H1 (cell line): ENCODE data around the gene TRPV6. TPM values are rescaled to one million over a fixed set of nuclear protein-coding genes. Genes with fewer than 3 reads are reported as not detected.

Experiments
- CTCF ChIA-PET: fragments of 300-600 bp; sonication (Branson Sonifier 250); formaldehyde crosslinking; loops from one replicate; lab custom pipeline; 2021; ENCODE audit not compliant: partially characterized antibody; lab: Charles Lee
- POLR2A ChIA-PET: fragments of 300-600 bp; sonication (Branson Sonifier 250); formaldehyde crosslinking; loops from one replicate; lab custom pipeline; 2021; ENCODE audit warnings: inconsistent platforms; ENCODE audit not compliant: partially characterized antibody; lab: Charles Lee
- DNase-seq, 2 experiments: peaks; one replicate each; pipeline versions ENCODE4 v3.0.0 to v3.0.0-alpha.2; 2010 to 2022; ENCODE audit warnings: low spot score in 2 of 2, low read depth in 1 of 2, mixed read lengths in 1 of 2
- FAIRE-seq: peaks from 2 replicates; lab custom pipeline; 2011; peaks lifted over from hg19 to GRCh38; lab: Jason Lieb, UNC
- H2AFZ ChIP-seq: 2 replicates; pipeline ENCODE4 v1.8.1; 2012; ENCODE audit warnings: low read length, inconsistent platforms
- H2AK5ac ChIP-seq: 2 replicates; pipeline ENCODE4 v1.6.1; 2013; ENCODE audit warnings: low read depth, low read length
- H2BK120ac ChIP-seq: replicated peaks from 2 replicates; pipeline ENCODE3; 2013; ENCODE audit warnings: low read depth, low read length, inconsistent platforms
- H2BK12ac ChIP-seq: 2 replicates; pipeline ENCODE4 v1.6.1; 2013; ENCODE audit warnings: low read depth, low read length
- H2BK15ac ChIP-seq: 2 replicates; pipeline ENCODE4 v1.6.1; 2013; ENCODE audit warnings: low read length
- H2BK20ac ChIP-seq: 2 replicates; pipeline ENCODE4 v1.6.1; 2013; ENCODE audit warnings: low read length
- H2BK5ac ChIP-seq: 2 replicates; pipeline ENCODE4 v1.6.1; 2013; ENCODE audit warnings: low read depth, low read length
- H3K14ac ChIP-seq: 2 replicates; pipeline ENCODE4 v1.6.1; 2013; ENCODE audit warnings: inconsistent platforms; ENCODE audit not compliant: insufficient read length
- H3K18ac ChIP-seq: 2 replicates; pipeline ENCODE4 v1.6.1; 2013; ENCODE audit warnings: low read length; ENCODE audit errors: extremely low read depth
- H3K23ac ChIP-seq: 2 replicates; pipeline ENCODE4 v1.6.1; 2013; ENCODE audit warnings: inconsistent platforms; ENCODE audit not compliant: insufficient read length
- H3K23me2 ChIP-seq: 2 replicates; pipeline ENCODE4 v1.6.1; 2013; ENCODE audit warnings: low read depth, low read length
- H3K27ac ChIP-seq: 2 replicates; pipeline ENCODE4 v1.6.1; 2011; ENCODE audit warnings: low read depth, low read length, inconsistent platforms
- H3K27me3 ChIP-seq, 4 experiments: replicated peaks in 1 of 4; 1 replicate in 1 of 4; 2 replicates in 3 of 4; pipeline versions ENCODE4 v1.6.1 to v1.8.1; 2011 to 2013; ENCODE audit warnings: low read length in 3 of 4, mild to moderate bottlenecking in 3 of 4, inconsistent platforms in 2 of 4, mixed read lengths in 2 of 4, moderate library complexity in 1 of 4; ENCODE audit not compliant: control insufficient read depth in 3 of 4, insufficient read depth in 3 of 4; ENCODE audit errors: extremely low read depth in 1 of 4
- H3K36me3 ChIP-seq, 4 experiments: 2 replicates each; pipeline versions ENCODE4 v1.6.1 to v1.8.1; 2011 to 2013; ENCODE audit warnings: mild to moderate bottlenecking in 4 of 4, low read length in 3 of 4, moderate library complexity in 2 of 4, control low read depth in 1 of 4, inconsistent platforms in 1 of 4; ENCODE audit not compliant: insufficient read depth in 4 of 4, control insufficient read depth in 2 of 4
- H3K4ac ChIP-seq: replicated peaks from 2 replicates; pipeline ENCODE3; 2013; ENCODE audit warnings: low read length, low read depth, mixed read lengths, inconsistent platforms; ENCODE audit not compliant: insufficient read length
- H3K4me1 ChIP-seq, 4 experiments: replicated peaks in 1 of 4; 1 replicate in 1 of 4; 2 replicates in 3 of 4; pipeline versions ENCODE4 v1.6.1 to v1.8.1; 2011 to 2013; ENCODE audit warnings: low read length in 3 of 4, inconsistent platforms in 2 of 4, mixed read lengths in 1 of 4; ENCODE audit not compliant: insufficient read depth in 4 of 4, control insufficient read depth in 3 of 4
- H3K4me2 ChIP-seq, 2 experiments: 2 replicates each; pipeline versions ENCODE4 v1.6.1 to v1.8.1; 2011 to 2013; ENCODE audit warnings: low read depth in 2 of 2, low read length in 2 of 2, control low read depth in 1 of 2, inconsistent platforms in 1 of 2, mild to moderate bottlenecking in 1 of 2; ENCODE audit not compliant: insufficient read depth in 1 of 2
- H3K4me3 ChIP-seq, 4 experiments: fragments of 200-600, 300-600 bp in 1 of 4; sonication (generic), shearing (Covaris generic), sonication (Bioruptor Twin) in 1 of 4; 2 replicates each; pipeline versions ENCODE4 v1.5.1 to v1.8.1; 2011 to 2016; ENCODE audit warnings: low read length in 4 of 4, low read depth in 3 of 4, control low read depth in 2 of 4, inconsistent platforms in 2 of 4, mild to moderate bottlenecking in 2 of 4, mixed read lengths in 1 of 4, moderate library complexity in 1 of 4; ENCODE audit not compliant: insufficient read depth in 2 of 4; ENCODE audit errors: extremely low read depth in 1 of 4
- H3K56ac ChIP-seq: replicated peaks from 2 replicates; pipeline ENCODE3; 2013; ENCODE audit warnings: low read depth, mild to moderate bottlenecking, mixed read lengths, low read length, inconsistent platforms; ENCODE audit not compliant: insufficient read length
- H3K79me1 ChIP-seq: 2 replicates; pipeline ENCODE4 v1.6.1; 2013; ENCODE audit warnings: low read depth, low read length, control low read depth
- H3K79me2 ChIP-seq, 2 experiments: 2 replicates each; pipeline versions ENCODE4 v1.6.1 to v1.8.1; 2012 to 2013; ENCODE audit warnings: low read length in 2 of 2, mild to moderate bottlenecking in 2 of 2, inconsistent platforms in 1 of 2; ENCODE audit not compliant: insufficient read depth in 2 of 2, control insufficient read depth in 1 of 2
- H3K9ac ChIP-seq, 4 experiments: replicated peaks in 1 of 4; 1 replicate in 1 of 4; 2 replicates in 3 of 4; pipeline versions ENCODE4 v1.6.1 to v1.8.1; 2011 to 2013; ENCODE audit warnings: low read depth in 3 of 4, low read length in 3 of 4, control low read depth in 2 of 4, mild to moderate bottlenecking in 2 of 4, moderate library complexity in 2 of 4, inconsistent platforms in 1 of 4; ENCODE audit errors: extremely low read depth in 1 of 4
- H3K9me3 ChIP-seq, 2 experiments: 2 replicates each; pipeline versions ENCODE4 v1.6.1 to v1.8.1; 2012 to 2013; ENCODE audit warnings: mild to moderate bottlenecking in 2 of 2, moderate library complexity in 2 of 2, control low read depth in 1 of 2, inconsistent platforms in 1 of 2, low read depth in 1 of 2, low read length in 1 of 2, mixed read lengths in 1 of 2; ENCODE audit not compliant: insufficient read depth in 2 of 2
- H4K20me1 ChIP-seq, 2 experiments: replicated peaks in 1 of 2; 2 replicates each; pipeline versions ENCODE3 to v1.8.1; 2011 to 2013; ENCODE audit warnings: inconsistent platforms in 2 of 2, low read length in 2 of 2, mild to moderate bottlenecking in 1 of 2; ENCODE audit not compliant: insufficient read depth in 2 of 2, control insufficient read depth in 1 of 2
- H4K5ac ChIP-seq: 2 replicates; pipeline ENCODE4 v1.6.1; 2013; ENCODE audit warnings: low read length, low read depth, mixed read lengths, inconsistent platforms; ENCODE audit not compliant: insufficient read length
- H4K8ac ChIP-seq: 2 replicates; pipeline ENCODE4 v1.8.0; 2013; ENCODE audit warnings: mild to moderate bottlenecking, moderate library complexity, low read length, inconsistent platforms; ENCODE audit not compliant: insufficient read depth; ENCODE audit errors: extremely low read depth
- H4K91ac ChIP-seq: replicated peaks from 2 replicates; pipeline ENCODE3; 2013; ENCODE audit warnings: low read length, mixed read lengths, inconsistent platforms; ENCODE audit not compliant: insufficient read length
- CBX8 ChIP-seq: fragments of 300-800, 300-1000 bp; sonication (generic); IDR thresholded peaks from 2 replicates; pipeline ENCODE4 v1.7.1; 2016; ENCODE audit warnings: low read depth, low read length, borderline replicate concordance
- CHD2 ChIP-seq: IDR thresholded peaks from 2 replicates; pipeline ENCODE4 v1.6.1; 2012; ENCODE audit warnings: low read length, improper control_type of control experiment
- CTCF ChIP-seq, 3 experiments: IDR thresholded peaks; 1 replicate in 2 of 3; 2 replicates in 1 of 3; pipeline versions ENCODE4 v1.5.1 to v1.6.1; 2011; ENCODE audit warnings: low read length in 3 of 3, mild to moderate bottlenecking in 3 of 3, inconsistent platforms in 2 of 3, low read depth in 1 of 3, moderate library complexity in 1 of 3; ENCODE audit not compliant: insufficient read depth in 1 of 3; ENCODE audit errors: control extremely low read depth in 1 of 3
- EP300 ChIP-seq, 2 experiments: IDR thresholded peaks; 1 replicate in 1 of 2; 2 replicates in 1 of 2; pipeline ENCODE4 v1.6.1; 2011 to 2012; ENCODE audit warnings: low read depth in 2 of 2, low read length in 2 of 2, mild to moderate bottlenecking in 2 of 2, borderline replicate concordance in 1 of 2, inconsistent platforms in 1 of 2, moderate library complexity in 1 of 2
- GTF2F1 ChIP-seq: IDR thresholded peaks from 2 replicates; pipeline ENCODE4 v1.6.1; 2012; ENCODE audit warnings: low read depth, low read length, improper control_type of control experiment, borderline replicate concordance
- KDM1A ChIP-seq: fragments of 200-600, 300-600 bp; sonication (generic); IDR thresholded peaks from 2 replicates; pipeline ENCODE4 v1.7.1; 2016; ENCODE audit warnings: mild to moderate bottlenecking, low read length, borderline replicate concordance
- MAFK ChIP-seq: IDR thresholded peaks from 2 replicates; pipeline ENCODE4 v1.6.1; 2012; ENCODE audit warnings: low read depth, mild to moderate bottlenecking, improper control_type of control experiment, low read length
- NRF1 ChIP-seq: IDR thresholded peaks from 2 replicates; pipeline ENCODE4 v1.6.1; 2011; ENCODE audit warnings: mild to moderate bottlenecking, low read depth, low read length, improper control_type of control experiment
- RAD21 ChIP-seq, 2 experiments: IDR thresholded peaks in 1 of 2; conservative IDR thresholded peaks in 1 of 2; 2 replicates each; pipeline ENCODE4 v1.6.1; 2011; ENCODE audit warnings: low read depth in 2 of 2, low read length in 2 of 2, improper control_type of control experiment in 1 of 2, inconsistent platforms in 1 of 2, mild to moderate bottlenecking in 1 of 2, moderate library complexity in 1 of 2
- WGBS, 2 experiments: shearing (Covaris generic) in 1 of 2; methylation state at CpG; one replicate each; pipeline versions ENCODE4 v1.1.6 to v1.1.7; 2013 to 2015; ENCODE audit warnings: low lambda C conversion rate in 2 of 2, mixed read lengths in 2 of 2, inconsistent platforms in 1 of 2, low coverage in 1 of 2, missing lambda C conversion rate in 1 of 2; ENCODE audit not compliant: insufficient replicate concordance in 2 of 2, insufficient coverage in 1 of 2, insufficient read length in 1 of 2; ENCODE audit errors: extremely low coverage in 1 of 2, missing lambda C conversion rate in 1 of 2; 5-methylcytosine and 5-hydroxymethylcytosine counted together
- polyA plus RNA-seq, 7 experiments: library from polyadenylated mRNA; depleted of rRNA in 3 of 7; stranded (reverse) in 5 of 7; unstranded in 2 of 7; fragments of >200 nt in 5 of 7; fragments of 200-250 nt in 2 of 7; gene quantifications; 1 replicate in 5 of 7; 2 replicates in 1 of 7; 4 replicates in 1 of 7; pipeline versions ENCODE4 v1.2.1 to v1.2.3, GENCODE V29; 2011 to 2013; ENCODE audit warnings: missing spikeins in 2 of 7, mixed read lengths in 2 of 7
- total RNA-seq: library from RNA; stranded (reverse); fragmentation: NEBNext Ultra II Directional; extraction: Animal tissue kit (Norgen Biotek cat#: 25700); gene quantifications from 2 replicates; pipeline ENCODE4 v1.2.1, GENCODE V29; 2021

TRPV6 gene
- total and polyA plus RNA-seq, 2 of the 8 experiments (the other 6 are each of a cell fraction or from before 2014, with no cell fraction given), result 0.52 to 1.1 TPM

DNA sequence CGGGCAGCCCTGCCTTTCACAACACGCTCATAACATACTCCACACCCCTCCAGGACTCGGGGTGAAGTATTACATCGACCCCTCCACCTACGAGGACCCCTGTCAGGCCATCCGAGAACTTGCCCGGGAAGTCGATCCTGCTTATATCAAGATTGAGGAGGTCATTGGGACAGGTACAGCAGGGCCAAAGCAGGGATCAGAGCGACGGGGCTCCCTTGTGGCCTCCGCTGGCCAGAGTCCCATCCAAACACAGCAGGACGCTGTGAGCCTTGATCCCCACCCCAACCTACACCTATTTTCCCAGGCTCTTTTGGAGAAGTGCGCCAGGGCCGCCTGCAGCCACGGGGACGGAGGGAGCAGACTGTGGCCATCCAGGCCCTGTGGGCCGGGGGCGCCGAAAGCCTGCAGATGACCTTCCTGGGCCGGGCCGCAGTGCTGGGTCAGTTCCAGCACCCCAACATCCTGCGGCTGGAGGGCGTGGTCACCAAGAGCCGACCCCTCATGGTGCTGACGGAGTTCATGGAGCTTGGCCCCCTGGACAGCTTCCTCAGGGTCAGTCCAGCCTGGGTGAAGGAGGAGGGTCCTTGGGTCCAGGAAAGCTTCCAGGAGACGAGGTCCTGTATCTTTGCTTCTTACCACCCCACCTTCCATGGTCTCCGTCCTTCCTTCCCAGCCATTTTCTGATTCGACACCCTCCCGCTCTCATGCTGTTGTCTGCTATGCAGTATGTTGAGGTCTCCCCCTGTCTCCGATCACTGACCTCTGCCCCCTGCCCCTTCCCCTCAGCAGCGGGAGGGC lies 17.2 kb downstream of the TRPV6 start:
- 86% methylated on average over 26 of the region's 31 CpGs; no CpG with 5 or more reads in 1 of the 2 experiments for WGBS, 2 experiments
- H4K5ac ChIP-seq, result no peak overlapping the region
- no peak overlapping the region for H3K4me2 ChIP-seq
- H2BK120ac ChIP-seq, result no peak overlapping the region
- 0 out of 2 replicates have a peak overlapping the region, but pooled peaks have one; percentile 35 for H2BK5ac ChIP-seq
- H3K4ac ChIP-seq, result no peak overlapping the region
- no peak overlapping the region for H3K23ac ChIP-seq
- no peak overlapping the region for H4K8ac ChIP-seq
- ChIA-PET POLR2A (no interaction called here), CTCF (interaction anchor here (0.5 to 13.9 kb wide), 14 partner anchors 9 to 482 kb away, joined by 3 to 107 read pairs (median 3); partner anchors contain the start of gene EPHB6)
- H3K9ac ChIP-seq, result no peak overlapping the region
- H3K56ac ChIP-seq, result no peak overlapping the region
- H3K36me3 ChIP-seq, result no peaks in the 10 kb centered on the region
- FAIRE-seq, result no peak
- no peaks in the 10 kb centered on the region for H4K20me1 ChIP-seq
- H3K18ac ChIP-seq, result no peak overlapping the region
- H3K27ac ChIP-seq, result no peak overlapping the region
- DNase-seq, result peak in 1 of 2 experiments; percentile 43
- H3K79me1 ChIP-seq, result no peaks in the 10 kb centered on the region; the same call in 1 of the 2 replicates
- H2BK12ac ChIP-seq, result no peak overlapping the region
- H4K91ac ChIP-seq, result no peak overlapping the region
- peaks cover 0 to 5% (median 3%) of the 10 kb centered on the region in 4 experiments; a peak in 4 of 7 replicates for H3K4me1 ChIP-seq
- H3K14ac ChIP-seq, result no peak overlapping the region
- H2AK5ac ChIP-seq, result no peak overlapping the region
- no peaks in the 10 kb centered on the region for H3K27me3 ChIP-seq
- no peaks in the 10 kb centered on the region for H3K79me2 ChIP-seq
- H2BK20ac ChIP-seq, result no peak overlapping the region
- H2BK15ac ChIP-seq, result no peak overlapping the region
- H3K23me2 ChIP-seq, result no peaks in the 10 kb centered on the region; the same call in 1 of the 2 replicates
- no peaks in the 10 kb centered on the region for H3K9me3 ChIP-seq
- no peak overlapping the region for H2AFZ ChIP-seq
- H3K4me3 ChIP-seq, result no peak overlapping the region
- TF ChIP-seq RAD21 (IDR thresholded peaks at IDR 0.05 in 1 of 2, conservative IDR thresholded peaks at IDR 0.05 in 1 of 2; ENCODE audit: low read depth in 2 of 2, low read length in 2 of 2) (no peak), GTF2F1 (no peak), KDM1A (no peak), CTCF (IDR thresholded peaks at IDR 0.05; ENCODE audit: control extremely low read depth in 1 of 3, insufficient read depth in 1 of 3, low read depth in 1 of 3, low read length in 3 of 3) (no peak), MAFK (no peak), CHD2 (no peak), NRF1 (no peak), CBX8 (no peak), EP300 (IDR thresholded peaks at IDR 0.05; ENCODE audit: borderline replicate concordance in 1 of 2, low read depth in 2 of 2, low read length in 2 of 2) (no peak)
